G401 (cell line): ENCODE results near the gene IFRD2. TPM values are rescaled to one million over a fixed set of nuclear protein-coding genes. Genes with fewer than 3 reads are reported as not detected.
"Not testable (repeated sequence)": the region's sequence is repeated elsewhere in the genome, so short reads cannot be mapped to it uniquely, and the experiment has no call there.

Experiments
- DNase-seq: peaks from one replicate; pipeline ENCODE4 v3.0.0-alpha.2; 2015; ENCODE audit warnings: low spot score
- in situ Hi-C: cut with HindIII; loops from 2 replicates; pipeline ENCODE4 v1.10.0; 2016; ENCODE audit warnings: low sequenced_read_pairs, mixed read lengths
- total RNA-seq: library from RNA; depleted of rRNA; stranded (reverse); fragments of >200 nt; shearing (Covaris generic); gene quantifications from 2 replicates; pipeline ENCODE4 v1.2.3, GENCODE V29; 2014

The IFRD2 gene
- total RNA-seq, 1 experiment from 2014 or later: 97.4 TPM

- DNase-seq, in situ Hi-C loops: not testable (repeated sequence)
Observed at GRCh38 chr3:50272538-50272910, 19.7 kb downstream of the IFRD2 start.

- DNase-seq: no peak
- in situ Hi-C loops: no loop called here
Observed at GRCh38 chr3:50271314-50271936, 20.8 kb downstream of the IFRD2 start.

GRCh38 chr3:50270422-50271224 lies 21.6 kb downstream of the IFRD2 start:
- no peak for DNase-seq
- in situ Hi-C loops: no loop called here

- no peak for DNase-seq
- in situ Hi-C loops: loop anchor here (10.0 kb wide), 1 partner anchor 85 kb away; the partner anchor contains the start of genes CYB561D2, NPRL2 and TMEM115
Observed at GRCh38 chr3:50269977-50270413, 22.2 kb downstream of the IFRD2 start.

GRCh38 chr3:50269460-50269859 lies 22.8 kb downstream of the IFRD2 start:
- DNase-seq: no peak
- in situ Hi-C loops: loop anchor here (10.0 kb wide), 1 partner anchor 85 kb away; the partner anchor contains the start of genes CYB561D2, NPRL2 and TMEM115

GRCh38 chr3:50268703-50269451 lies 23.4 kb downstream of the IFRD2 start, which contains the start of gene SEMA3B:
Gene SEMA3B, plus strand, starts transcription at chr3:50269147. Its CDS starts 94 bp downstream, at chr3:50269241.
- DNase-seq: no peak
- in situ Hi-C loops: loop anchor here (10.0 kb wide), 1 partner anchor 86 kb away; the partner anchor contains the start of genes CYB561D2, NPRL2 and TMEM115

GRCh38 chr3:50268276-50268675 lies 24.0 kb downstream of the IFRD2 start:
- in situ Hi-C loops: loop anchor here (10.0 kb wide), 1 partner anchor 87 kb away; the partner anchor contains the start of genes CYB561D2, NPRL2 and TMEM115

GRCh38 chr3:50267280-50267913 lies 24.8 kb downstream of the IFRD2 start:
- in situ Hi-C loops: loop anchor here (10.0 kb wide), 1 partner anchor 87 kb away; the partner anchor contains the start of genes CYB561D2, NPRL2 and TMEM115
- no peak for DNase-seq

More at GRCh38 chr3:50268276-50268675, 24.0 kb downstream of the IFRD2 start:
- DNase-seq: no peak

- no peak for DNase-seq
- in situ Hi-C loops: loop anchor here (10.0 kb wide), 1 partner anchor 88 kb away; the partner anchor contains the start of genes CYB561D2, NPRL2 and TMEM115
Observed at GRCh38 chr3:50266836-50267235, 25.4 kb downstream of the IFRD2 start.

- in situ Hi-C loops: loop anchor here (10.0 kb wide), 1 partner anchor 89 kb away; the partner anchor contains the start of genes CYB561D2, NPRL2 and TMEM115
Observed at GRCh38 chr3:50266017-50266416, 26.2 kb downstream of the IFRD2 start.

GRCh38 chr3:50265571-50265970 lies 26.7 kb downstream of the IFRD2 start:
- in situ Hi-C loops: loop anchor here (10.0 kb wide), 1 partner anchor 89 kb away; the partner anchor contains the start of genes CYB561D2, NPRL2 and TMEM115
- no peak for DNase-seq

More at GRCh38 chr3:50266017-50266416, 26.2 kb downstream of the IFRD2 start:
- no peak for DNase-seq

GRCh38 chr3:50264964-50265485 lies 27.2 kb downstream of the IFRD2 start:
- in situ Hi-C loops: loop anchor here (10.0 kb wide), 1 partner anchor 90 kb away; the partner anchor contains the start of genes CYB561D2, NPRL2 and TMEM115

GRCh38 chr3:50264383-50264963 lies 27.8 kb downstream of the IFRD2 start:
- DNase-seq: peak; percentile 77
- in situ Hi-C loops: loop anchor here (10.0 kb wide), 1 partner anchor 90 kb away; the partner anchor contains the start of genes CYB561D2, NPRL2 and TMEM115

More at GRCh38 chr3:50264964-50265485, 27.2 kb downstream of the IFRD2 start:
- DNase-seq: no peak

GRCh38 chr3:50263478-50264382 lies 28.5 kb downstream of the IFRD2 start:
- in situ Hi-C loops: loop anchor here (10.0 kb wide), 1 partner anchor 91 kb away; the partner anchor contains the start of genes CYB561D2, NPRL2 and TMEM115
- no peak for DNase-seq

- in situ Hi-C loops: loop anchor here (10.0 kb wide), 1 partner anchor 92 kb away; the partner anchor contains the start of genes CYB561D2, NPRL2 and TMEM115
- DNase-seq: no peak
Observed at GRCh38 chr3:50262778-50263177, 29.5 kb downstream of the IFRD2 start.

- in situ Hi-C loops: loop anchor here (10.0 kb wide), 1 partner anchor 93 kb away; the partner anchor contains the start of genes CYB561D2, NPRL2 and TMEM115
- not testable (repeated sequence) for DNase-seq
Observed at GRCh38 chr3:50262200-50262599, 30.0 kb downstream of the IFRD2 start.
